GM21576 (cell line): ENCODE results near the gene GNMT.

ENCODE experiments used
- ATAC-seq: cut with Tn5 transposase; IDR thresholded peaks from one replicate; pipeline ENCODE4 v1.9.1; 2021; ENCODE audit warnings: mild to moderate bottlenecking, moderate library complexity; ENCODE audit not compliant: unreplicated experiment

GNMT gene

DNA sequence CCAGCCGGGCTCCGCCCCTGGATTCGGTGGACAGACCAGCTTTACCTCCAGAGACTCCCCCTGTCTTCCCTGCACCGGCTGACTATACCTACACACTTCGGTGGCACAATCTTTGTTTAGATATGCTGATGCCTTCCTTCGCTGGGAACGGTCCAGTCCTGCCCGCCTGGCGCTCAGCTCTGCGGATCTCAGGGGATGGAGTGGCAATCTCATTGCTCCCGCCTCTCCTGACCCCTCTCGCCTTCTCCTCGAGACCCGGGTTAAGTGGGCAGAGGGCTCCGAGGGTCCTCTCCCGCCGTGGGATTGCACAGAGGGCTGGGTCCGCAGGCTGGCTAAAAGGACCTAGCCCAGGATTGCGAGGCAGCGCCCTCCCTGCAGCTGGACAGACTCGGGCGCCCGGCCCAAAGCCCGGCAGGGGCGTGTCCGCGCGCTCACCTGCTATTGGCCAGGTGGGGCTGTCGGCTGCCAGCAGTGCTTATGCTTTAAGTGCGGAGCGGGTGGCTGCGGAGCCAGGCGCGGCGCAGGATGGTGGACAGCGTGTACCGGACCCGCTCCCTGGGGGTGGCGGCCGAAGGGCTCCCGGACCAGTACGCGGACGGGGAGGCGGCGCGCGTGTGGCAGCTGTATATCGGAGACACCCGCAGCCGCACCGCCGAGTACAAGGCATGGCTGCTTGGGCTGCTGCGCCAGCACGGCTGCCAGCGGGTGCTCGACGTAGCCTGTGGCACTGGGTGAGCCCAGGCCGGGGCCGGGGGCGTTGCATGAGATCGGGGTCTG lies at the start of gene GNMT:
GNMT (plus strand) TSS at position 512 of the 777 bp plus-strand sequence; CDS start at position 526, 14 bp downstream.
- ATAC-seq = no peak

DNA sequence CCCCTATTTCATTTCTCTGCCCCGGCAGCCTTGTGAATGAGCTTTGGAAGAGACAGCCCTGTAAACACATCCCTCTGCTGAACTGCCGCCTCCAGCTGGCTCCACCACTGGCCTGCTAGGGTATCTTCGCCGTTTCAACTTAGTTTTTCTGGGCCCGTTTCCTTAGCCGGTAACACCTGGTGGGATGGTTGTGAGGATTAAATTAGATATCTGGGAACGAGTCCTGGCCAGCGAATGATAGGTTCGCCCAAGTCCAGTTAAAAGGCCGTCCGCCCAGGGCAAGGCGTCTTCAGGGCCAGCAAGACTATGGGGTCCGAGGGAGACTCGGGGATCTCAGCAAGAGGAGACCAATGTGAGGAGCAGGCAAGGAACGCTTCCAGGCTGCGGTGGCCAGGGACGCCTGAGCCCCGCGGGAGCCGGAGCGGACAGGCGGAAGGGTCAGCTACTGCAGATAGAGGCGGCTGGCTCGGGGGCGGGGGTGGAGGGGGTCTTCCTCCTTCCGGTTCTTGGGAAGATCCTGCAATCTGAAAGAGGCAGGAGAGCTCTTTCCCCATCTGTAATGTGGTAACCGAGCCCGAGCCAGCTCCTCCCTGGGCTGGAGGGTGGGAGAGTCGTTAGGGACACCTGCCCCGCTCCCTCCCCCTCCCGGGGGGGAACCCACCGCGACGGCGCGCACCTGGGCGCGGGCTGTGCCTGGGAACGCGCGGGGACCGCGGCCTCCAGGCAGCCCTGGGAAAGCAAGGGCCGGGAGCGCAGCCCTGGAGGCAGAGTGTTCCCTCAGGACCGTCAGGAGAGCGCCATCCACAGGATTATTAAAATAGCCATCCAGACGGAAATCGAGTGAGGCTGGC lies 49.2 kb upstream of the GNMT start:
- no peak for ATAC-seq

DNA sequence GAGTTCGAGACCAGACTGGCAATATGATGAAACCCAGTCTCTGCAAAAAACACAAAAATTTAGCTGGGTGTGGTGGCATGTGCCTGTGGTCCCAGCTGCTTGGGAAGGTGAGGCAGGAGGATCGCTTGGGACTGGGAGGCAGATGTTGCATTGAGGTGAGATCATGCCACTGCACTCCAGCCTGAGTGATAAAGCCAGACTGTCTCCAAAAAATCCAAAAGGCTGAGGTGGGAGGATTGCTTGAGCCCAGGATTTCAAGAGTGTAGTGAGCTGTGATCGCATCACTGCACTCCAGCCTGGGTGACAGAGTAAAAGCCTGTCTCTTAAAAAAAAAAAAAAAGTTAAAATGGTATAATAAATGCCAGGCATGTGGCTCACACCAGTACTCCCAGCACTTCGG lies 46.0 kb upstream of the GNMT start:
- ATAC-seq = no peak

DNA sequence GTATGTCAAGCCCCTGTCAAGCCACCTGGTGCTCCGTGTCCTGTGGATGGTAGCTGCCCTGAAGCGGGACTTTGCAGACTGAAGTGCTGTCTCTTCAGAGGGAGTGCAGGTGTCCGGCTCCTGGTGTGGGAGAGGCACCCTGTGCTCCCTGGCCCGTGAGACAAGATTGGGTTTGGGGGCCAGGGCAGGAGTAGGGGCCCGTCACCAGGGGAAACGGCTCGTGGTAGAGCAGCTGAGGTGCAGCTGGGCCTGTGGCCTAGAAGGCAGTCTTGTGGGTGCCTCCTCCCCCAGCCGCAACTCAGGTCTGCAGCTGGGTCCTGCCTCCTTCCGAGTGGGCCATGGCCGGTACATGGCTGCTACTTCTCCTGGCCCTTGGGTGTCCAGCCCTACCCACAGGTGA lies 44.8 kb upstream of the GNMT start, which contains the start of gene PTCRA:
PTCRA (plus strand) TSS at position 322 of the 400 bp plus-strand sequence; CDS start at position 339, 17 bp downstream.
- ATAC-seq = no peak

DNA sequence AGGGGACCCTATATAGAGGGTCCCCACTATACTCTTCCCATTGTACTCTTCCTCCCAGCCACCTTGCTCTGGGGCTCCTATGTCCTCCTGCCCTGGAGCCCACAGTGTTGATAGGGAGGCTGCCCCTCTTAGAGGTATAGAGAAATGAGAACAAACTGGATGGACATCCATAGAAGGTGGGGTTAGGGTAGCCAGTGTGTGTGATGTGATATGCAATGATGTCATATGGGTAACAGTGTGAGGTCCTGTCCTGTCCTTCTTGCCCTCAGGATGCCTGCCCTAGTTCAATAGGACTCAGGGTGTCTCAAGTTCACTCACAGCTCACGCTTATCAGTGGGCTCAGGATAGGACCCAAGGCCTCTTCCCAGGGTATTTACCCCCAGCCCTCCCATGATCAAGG lies 44.3 kb upstream of the GNMT start:
- ATAC-seq = no peak

DNA sequence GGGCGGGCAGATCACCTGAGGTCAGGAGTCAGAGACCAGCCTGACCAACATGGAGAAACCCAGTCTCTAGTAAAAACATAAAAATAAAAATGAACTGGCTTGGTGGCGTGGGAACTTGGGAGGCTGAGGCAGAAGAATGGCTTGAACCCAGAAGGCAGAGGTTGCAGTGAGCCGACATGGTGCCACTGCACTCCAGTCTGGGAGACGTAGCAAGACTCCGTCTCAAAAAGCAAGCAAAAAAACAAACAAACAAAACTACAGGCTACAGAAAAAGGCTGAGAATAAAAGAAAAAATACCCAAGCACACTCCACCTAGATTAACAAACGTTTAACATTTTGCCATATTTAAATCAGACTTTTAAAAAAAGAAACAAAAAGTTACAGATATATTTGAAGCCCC lies 38.8 kb upstream of the GNMT start:
- no peak for ATAC-seq

DNA sequence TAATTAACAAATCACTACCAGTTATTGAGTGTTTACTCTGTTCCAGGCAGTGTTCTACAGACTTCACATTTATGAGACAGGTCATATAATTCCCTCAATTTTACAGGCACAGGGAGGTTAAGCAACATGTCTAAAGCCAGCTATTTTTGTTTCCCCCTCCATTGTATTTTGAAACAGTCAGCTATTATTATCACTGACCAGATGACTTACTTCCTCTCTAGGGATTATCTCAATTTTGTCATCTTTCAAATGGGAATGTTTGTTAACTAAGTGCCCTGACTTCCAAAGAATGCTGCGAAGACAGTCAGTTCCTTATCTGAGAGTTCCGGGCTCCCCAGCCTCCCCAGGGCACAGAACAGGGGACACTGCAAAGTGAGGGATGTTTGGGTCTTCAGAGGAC lies 36.9 kb upstream of the GNMT start:
- ATAC-seq = no peak

DNA sequence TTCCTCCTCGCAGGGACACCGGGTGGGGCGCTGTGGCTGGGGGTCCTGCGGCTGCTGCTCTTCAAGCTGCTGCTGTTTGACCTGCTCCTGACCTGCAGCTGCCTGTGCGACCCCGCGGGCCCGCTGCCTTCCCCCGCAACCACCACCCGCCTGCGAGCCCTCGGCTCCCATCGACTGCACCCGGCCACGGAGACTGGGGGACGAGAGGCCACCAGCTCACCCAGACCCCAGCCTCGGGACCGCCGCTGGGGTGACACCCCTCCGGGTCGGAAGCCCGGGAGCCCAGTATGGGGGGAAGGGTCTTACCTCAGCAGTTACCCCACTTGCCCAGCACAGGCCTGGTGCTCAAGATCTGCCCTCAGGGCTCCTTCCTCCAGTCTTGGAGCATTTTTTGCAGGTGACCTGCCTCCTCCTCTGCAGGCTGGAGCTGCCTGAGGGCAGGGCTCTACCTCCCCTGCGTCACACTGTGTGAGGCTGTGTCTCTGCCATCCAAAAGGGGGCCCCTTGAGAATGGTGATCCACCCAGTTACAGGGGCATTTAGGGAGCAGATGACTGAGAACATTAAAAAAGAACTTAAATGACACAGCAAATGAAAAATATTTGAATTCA lies 35.2 kb upstream of the GNMT start:
- no peak for ATAC-seq

DNA sequence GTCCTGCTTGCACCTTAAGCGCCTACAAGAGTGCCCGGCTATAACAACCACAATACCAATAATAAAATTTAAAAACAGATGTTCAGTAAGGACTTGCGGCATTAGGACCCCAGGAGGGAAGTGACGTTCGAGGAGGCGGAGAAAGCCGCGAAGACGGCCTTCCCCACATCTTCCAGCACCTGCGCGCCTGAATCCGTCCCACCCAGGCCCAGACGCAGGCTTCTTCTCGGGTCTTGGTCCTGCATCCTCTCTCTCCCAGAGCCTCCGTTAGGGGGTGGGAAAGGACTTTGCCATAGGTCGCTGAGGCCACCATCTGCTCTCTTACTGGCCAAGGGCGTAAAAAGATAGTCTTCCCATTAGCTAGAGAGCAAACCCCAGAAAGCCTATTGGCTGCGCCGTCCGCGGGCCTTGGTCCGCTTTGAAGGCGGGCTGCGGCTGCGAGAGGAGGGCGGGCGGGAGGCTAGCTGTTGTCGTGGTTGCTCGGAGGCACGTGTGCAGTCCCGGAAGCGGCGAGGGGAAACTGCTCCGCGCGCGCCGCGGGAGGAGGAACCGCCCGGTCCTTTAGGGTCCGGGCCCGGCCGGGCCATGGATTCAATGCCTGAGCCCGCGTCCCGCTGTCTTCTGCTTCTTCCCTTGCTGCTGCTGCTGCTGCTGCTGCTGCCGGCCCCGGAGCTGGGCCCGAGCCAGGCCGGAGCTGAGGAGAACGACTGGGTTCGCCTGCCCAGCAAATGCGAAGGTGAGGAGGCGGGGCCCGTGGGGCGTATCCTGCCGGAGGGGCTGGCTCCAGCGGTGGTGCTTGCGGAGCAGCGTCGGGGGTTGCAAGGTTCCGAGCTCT lies 31.4 kb upstream of the GNMT start, which contains the start of gene CNPY3:
CNPY3 (plus strand) TSS at position 495 of the 835 bp plus-strand sequence; CDS start at position 586, 91 bp downstream.
- peak; percentile 69 for ATAC-seq

DNA sequence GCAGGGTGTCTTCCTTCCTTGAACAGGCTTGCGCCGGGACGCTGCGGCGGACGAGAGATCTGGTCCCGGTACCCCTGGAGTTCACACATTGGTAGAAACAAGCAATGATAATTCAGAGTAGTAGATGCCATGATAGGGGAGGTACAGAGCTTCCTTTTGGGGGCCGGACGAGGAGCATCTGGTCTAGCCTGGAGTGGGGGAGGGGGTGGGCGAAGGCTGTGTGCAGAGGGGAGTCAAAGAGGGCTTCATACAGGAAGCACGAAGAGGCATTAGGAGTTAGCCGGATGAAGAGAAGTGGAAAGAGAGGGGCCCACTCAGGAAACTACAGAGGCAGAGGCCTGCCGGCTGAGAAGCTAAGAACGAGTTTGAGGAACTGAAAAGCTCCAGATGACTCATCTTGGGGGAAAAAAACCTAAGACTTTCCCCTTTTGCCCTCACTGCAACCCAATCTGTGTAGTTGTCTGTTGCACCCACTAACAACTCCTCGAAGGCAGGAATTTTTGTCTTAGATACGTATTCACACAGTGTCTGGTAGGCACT lies 30.7 kb upstream of the GNMT start:
- ATAC-seq = peak; percentile 52

DNA sequence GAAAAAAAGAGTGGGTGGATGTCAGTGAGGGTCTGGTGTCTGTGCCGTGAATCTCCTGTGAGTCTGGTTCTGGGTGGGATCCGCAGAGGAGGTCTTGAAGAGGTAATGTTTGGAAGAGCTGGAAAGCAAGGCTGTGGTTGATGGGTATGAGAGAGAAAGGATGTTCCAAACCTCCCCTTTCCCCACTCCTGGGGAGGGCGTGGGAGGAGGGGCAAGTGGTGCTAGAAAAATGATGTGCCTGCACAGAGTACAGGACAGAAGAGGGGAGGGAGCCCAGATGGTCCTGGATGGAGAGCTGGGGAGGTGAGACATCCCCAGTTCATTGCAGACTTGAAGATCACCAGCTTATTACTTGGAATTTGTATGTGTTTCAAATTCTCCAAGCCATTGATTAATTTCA lies 28.1 kb upstream of the GNMT start:
- no peak for ATAC-seq

DNA sequence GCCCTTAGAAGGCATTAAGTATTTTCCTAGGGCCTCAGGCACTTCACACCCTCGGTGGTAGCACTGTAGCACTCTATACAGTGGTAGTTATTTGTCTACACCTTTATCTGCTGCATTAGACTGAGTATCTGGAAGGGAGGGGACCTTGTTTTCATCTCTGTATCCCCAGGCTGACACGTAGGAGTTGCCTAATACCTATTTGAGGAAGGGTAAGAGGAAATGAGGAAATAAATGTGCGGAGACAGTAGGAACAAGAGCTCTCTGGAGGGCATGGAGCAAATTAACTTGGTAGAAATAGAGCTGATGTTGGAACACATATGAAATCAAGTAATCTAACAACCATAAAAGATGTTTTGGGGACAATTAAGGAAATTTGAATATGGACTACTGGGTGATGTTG lies 27.3 kb upstream of the GNMT start:
- no peak for ATAC-seq

DNA sequence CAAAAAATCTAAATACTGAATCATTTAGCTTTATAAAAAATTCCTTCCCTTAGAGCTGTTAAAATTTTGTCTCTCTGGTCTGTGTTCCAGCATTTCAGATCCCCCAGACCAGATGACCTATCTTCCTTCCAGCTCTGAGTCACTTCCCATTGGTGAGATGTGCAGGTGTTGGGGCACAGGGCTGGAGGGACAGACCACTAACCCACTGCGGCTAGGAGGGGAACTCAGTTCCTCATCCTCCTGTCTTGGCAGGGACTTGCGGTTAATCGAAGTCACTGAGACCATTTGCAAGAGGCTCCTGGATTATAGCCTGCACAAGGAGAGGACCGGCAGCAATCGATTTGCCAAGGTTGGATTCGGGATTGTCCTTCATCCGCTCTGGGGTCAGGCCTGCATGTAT lies 25.2 kb upstream of the GNMT start:
- no peak for ATAC-seq

DNA sequence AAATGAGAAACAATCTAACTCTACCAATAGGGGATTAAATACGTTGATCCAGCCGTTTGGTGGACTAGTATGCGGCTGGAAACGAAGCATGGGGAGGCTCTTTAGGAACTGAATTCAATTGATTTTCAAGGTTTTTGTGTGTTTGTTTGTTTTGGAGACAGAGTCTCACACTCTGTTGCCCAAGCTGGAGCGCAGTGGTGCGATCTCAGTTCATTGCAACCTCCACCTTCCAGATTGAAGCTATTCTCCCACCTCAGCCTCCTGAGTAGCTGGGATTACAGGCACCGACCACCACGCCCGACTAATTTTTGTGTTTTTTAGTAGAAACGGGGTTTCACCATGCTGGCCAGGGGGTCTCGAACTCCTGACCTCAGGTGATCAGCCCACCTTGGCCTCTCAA lies 24.2 kb upstream of the GNMT start:
- no peak for ATAC-seq

DNA sequence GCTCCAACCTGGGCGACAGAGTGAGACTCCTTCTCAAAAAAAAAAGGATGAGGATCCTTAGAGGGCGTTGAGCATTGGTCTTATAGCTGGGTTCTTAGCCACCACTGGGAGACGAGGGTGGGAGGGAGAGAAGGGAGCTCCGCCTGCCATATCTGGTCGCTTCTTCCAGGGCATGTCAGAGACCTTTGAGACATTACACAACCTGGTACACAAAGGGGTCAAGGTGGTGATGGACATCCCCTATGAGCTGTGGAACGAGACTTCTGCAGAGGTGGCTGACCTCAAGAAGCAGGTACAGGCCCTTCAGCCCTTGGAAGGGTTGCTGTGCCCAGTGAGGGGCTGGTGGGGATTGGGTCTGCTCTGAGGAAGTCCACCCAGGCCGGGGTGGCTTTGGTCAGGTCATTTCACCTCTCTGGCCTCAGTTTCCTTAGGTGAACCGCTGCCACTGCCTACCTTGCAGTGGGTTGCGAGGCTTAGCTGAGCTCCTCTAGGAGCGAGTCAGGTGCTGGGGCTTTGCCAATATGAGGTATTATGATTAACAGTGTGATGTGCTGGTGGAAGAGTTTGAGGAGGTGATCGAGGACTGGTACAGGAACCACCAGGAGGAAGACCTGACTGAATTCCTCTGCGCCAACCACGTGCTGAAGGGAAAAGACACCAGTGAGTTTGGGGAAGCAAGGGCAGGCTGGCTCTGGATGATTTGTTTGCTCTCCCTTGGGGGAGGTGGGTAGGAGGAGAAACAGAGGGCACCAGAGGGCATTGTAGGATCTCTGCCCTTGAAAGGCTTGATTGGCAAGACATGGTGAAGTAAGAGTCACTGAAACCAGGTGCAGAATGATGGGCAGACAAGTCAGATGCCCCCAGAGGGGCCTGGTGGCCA lies 22.8 kb upstream of the GNMT start:
- ATAC-seq = no peak

DNA sequence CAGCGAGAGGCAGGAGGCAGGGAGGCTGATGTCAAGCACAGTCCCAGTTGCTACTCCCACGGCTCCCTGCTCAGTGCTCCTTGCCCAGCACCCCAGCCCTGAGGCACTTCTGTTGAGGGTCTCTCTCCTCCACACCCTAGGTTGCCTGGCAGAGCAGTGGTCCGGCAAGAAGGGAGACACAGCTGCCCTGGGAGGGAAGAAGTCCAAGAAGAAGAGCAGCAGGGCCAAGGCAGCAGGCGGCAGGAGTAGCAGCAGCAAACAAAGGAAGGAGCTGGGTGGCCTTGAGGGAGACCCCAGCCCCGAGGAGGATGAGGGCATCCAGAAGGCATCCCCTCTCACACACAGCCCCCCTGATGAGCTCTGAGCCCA lies 22.1 kb upstream of the GNMT start:
- ATAC-seq = no peak

DNA sequence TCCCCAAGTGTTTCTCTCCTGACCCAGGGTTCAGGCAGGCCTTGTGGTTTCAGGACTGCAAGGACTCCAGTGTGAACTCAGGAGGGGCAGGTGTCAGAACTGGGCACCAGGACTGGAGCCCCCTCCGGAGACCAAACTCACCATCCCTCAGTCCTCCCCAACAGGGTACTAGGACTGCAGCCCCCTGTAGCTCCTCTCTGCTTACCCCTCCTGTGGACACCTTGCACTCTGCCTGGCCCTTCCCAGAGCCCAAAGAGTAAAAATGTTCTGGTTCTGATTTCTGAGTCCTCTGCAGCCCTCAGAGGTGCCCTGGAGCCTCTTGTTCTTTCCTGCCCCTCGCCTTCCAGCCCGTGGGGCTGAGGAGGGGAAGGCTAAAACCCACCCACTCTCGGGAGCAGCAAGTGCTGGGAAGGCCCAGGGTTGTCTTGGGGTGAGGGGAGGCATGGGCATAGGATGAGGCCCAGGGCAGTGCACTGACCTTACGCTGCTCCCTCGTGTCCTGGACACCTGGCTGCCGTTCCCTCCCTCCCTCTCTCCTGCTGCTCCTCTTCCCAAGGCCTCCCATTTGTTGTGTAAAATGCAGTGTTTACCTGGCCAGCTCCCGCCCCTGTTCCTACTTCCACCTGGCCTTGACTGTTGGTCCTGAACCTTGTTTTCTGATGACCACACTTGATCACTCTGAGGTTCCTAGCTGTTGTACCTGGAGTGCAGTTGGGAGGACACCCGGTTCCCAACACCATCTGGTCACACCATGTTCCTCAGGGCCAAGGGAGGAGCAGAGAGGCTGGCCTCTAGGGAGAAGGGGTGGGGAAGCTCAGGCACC lies 21.4 kb upstream of the GNMT start:
- ATAC-seq = no peak

DNA sequence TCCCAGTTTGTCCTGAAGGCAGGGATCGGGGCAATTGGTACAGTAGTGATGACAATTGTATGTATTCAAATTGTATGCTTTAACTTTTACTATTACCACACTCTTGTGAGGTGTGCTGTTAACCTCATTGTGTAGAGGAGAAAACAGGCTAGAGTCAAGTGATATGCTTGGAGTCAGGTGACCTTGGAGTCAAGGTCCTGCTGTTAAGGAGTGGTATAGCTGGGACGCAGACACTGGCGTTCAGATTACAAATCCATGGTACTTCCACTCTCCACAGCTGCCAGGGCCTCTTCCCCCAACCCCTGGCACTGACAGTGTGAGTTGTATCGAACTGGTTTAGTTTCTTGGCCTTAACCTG lies 20.8 kb upstream of the GNMT start:
- no peak for ATAC-seq
